ENCODE data around the gene TMEM258.

TMEM258 gene

DNA sequence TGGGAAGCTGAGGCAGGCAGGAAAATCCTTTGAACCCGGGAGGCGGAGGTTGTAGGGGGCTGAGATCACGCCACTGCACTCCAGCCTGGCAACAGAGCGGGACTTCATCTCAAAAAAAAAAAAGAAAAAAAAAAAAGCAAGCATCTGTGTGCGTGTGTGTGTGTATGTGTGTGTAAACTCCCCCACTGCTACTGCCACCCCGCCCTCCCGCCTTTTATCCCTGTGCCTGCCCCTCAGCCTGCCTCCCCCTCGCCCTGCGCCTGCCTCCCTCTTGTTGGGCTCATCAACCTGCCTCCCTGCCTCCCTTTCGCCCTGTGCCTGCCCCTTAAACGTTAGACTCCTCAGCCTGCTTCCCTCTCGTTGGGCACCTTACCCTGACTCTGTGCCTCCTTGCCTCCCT lies 18.0 kb downstream of the TMEM258 start:
- no peak for DNase-seq

DNA sequence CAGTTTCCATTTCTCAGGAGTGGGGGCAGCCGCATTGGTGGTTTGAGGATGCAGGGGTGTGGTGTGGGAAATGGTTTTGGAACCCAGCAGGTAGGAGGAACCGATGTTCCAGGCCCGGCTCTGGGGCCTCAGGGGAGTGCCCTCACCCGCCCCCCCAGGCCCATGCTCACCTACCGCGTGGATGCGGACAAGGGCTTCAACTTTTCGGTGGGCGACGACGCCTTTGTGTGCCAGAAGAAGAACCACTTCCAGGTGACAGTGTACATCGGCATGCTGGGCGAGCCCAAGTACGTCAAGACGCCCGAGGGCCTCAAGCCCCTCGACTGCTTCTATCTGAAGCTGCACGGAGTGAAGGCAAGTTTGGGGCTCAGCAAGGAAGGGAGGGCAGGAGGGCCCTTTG lies 18.6 kb downstream of the TMEM258 start:
- DNase-seq = no peak

DNA sequence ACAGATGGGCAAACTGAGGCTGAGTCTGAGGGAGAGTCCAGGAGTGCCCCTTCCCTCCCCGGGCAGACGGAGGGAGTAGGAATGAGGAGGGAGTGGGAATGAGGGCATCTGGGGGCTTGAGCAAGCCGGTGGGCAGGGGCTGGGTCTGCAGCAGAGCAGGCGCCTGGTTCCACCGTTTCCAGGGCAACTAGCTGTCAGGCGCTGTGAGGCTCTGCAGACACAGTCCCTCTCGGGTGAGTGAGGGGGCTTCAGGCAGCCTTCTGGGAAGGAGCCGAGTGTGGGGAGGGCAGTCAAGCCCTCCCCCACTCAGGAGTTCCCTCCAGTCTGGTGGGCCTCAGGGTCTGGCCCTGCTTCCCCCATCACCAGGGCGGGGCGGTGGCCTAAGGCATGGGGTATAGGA lies 19.0 kb downstream of the TMEM258 start:
- DNase-seq = no peak

DNA sequence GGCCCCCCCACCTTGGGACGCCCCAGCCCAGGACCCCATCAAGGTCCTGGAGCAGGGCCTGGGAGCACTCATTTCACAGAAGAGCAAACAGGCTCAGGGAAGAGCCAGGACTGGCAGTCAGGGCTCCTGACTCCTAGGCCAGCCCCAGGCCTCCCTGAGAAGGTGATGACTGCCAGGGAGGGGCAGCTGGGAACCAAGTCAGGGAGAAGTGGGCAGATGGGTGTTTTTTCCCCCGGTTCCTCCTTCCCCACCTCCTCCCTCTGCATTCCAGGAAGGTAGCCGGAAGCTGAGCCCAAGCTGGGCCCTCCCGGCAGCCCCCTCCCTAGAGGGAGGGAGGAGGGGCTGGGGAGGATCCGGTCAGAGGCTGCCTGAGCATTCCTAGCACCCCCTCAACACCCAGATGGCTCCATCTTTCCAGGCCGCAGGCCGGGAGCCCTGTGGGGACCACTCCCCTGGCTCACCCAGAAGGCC lies 20.4 kb downstream of the TMEM258 start:
- DNase-seq = no peak

DNA sequence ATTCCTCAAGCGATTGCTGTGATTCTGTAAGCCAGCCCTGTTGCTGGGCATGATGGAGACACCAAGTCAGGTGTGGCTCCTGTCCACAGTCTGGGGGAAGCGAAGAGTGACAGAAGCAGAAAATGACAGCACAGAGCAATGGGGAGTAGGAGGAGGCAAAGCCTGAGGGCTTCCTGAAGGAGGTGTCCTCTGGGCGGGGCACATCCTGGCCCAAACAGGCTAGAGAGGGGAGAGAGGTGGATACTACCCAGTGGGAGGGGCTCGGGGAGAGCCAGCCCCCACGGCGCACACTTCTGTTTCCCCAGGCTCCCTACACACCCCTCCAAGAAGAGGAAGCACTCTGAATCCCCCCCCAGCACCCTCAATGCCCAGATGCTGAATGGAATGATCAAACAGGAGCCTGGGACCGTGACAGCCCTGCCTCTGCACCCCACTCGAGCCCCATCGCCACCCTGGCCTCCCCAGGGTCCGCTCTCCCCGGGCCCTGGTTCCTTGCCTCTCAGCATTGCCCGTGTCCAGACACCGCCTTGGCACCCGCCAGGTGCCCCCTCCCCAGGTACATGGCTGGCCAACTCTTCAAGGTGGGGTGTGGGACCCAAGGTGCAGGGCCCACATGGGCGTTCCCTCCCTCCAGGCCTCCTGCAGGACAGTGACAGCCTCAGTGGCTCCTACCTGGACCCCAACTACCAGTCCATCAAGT lies 21.1 kb downstream of the TMEM258 start:
- DNase-seq = no peak

DNA sequence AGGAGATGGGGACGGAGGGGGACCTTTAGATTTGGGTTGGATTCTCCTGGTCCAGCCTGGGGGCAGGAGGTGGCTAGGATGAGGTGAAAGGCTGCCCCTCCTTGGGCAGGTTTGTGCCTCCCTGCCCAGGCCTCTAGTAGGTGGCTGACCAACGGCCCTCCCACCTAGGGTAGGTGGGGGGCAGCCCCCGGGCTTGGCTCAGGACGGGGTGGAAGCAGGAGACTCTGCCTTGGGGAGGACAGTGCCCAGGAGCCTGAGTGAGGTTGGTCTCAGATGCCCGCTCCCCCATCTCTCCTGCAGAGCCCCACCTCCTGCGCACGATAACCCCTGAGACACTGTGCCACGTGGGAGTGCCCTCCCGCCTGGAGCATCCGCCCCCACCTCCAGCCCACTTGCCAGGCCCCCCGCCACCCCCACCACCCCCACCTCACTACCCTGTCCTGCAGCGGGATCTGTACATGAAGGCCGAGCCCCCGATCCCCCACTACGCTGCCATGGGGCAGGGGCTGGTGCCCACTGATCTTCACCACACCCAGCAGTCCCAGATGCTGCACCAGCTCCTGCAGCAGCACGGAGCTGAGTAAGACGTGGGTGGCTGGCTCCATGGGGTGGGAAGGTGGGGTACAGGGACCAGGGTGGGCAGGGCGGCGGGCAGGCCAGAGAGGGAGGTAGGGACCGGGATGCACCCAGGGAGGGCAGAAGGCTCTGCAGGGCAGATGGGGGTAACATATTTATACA lies 22.3 kb downstream of the TMEM258 start:
- DNase-seq = no peak

DNA sequence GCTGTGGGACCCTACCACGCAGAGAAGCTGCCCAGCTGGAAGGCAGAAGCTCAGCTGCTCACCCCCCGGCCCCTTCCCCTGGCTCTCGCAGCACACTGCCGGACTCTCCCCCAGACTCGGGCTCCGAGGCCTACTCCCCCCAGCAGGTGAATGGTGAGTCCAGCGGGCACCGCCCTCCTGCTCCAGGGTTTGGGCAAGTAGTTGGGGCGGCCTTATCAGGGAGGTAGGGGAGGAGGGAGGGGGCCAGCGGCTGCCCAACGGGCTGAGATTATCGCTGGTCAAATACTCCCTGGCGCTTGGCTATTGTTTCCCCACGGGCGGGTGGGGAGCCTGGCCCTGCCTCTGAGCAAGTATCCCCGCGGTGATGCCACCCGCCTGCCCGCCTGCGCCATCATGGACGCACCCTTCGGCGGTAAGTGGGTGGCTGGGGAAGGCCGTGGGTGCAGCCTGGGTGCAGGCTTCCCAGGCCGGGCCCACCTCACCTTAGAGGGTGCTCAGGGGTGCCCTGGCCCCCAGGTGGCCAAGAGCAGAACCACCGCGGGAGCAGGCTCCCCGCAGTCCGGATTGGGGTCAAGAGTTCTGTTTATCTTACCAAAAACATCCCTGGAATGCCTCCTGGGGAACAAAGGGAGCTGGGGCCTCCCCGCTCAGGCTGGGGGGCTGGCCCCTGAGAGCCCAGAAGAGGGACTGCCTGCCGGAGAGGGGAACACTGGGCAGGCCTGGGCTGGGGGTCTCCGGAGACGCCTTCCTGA lies 23.1 kb downstream of the TMEM258 start:
- DNase-seq = no peak

DNA sequence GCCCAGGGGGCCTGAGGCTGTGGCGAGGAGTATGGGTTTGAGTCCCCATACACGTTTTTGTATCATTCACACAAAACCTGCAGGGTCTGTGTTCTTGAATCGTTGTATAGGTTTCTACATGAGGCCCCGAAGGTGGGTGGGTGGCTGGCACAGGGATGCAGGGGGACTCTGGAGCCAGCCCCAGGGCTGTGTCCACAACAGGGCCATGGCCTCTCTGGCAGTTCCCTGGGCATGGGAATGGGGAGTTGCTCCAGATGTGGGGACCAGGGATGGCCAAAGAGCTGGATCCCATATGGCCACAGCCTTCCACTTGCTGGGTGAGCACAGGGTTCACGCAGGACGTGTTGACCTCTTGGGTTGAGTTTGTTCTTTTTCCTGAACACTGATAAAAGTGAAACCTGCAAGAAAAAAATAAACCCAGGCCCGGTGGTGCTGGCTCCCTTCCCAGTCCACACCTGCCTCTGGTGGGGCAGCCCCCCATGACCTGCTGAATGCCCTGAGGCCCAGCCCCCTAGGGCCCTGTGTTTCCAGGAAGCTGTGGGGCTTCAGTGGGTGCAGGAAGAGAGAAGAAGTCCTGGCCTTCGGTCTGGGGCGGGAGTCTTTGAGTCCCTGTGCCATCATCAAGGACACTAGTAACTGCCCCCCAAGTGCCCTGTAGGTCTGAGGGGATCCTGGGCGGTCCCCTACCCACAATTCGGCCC lies 23.9 kb downstream of the TMEM258 start:
- no peak for DNase-seq

DNA sequence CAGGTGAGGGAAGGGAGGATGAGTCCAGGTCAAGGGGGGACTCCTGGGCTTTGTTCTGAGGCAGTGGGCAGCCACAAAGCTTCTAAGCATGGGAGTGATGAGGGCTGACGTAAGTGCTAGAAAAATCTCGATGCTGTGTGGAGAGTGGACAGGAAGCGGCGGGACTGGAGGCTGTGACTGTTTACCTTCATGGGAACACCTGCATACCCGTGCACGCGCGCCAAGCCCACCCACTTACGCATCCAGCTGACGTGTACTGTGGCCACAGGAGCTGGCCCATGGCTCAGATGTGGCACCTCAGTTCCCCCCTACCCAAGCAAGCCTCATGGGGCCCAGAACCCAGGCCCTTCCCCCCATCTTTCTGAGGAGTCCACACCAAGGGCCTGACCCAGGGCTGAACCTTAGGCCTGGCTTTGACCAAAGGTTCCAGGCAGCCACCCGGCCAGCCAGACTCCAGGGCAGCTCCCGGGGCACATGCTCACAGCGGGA lies 26.0 kb downstream of the TMEM258 start:
- DNase-seq = no peak

DNA sequence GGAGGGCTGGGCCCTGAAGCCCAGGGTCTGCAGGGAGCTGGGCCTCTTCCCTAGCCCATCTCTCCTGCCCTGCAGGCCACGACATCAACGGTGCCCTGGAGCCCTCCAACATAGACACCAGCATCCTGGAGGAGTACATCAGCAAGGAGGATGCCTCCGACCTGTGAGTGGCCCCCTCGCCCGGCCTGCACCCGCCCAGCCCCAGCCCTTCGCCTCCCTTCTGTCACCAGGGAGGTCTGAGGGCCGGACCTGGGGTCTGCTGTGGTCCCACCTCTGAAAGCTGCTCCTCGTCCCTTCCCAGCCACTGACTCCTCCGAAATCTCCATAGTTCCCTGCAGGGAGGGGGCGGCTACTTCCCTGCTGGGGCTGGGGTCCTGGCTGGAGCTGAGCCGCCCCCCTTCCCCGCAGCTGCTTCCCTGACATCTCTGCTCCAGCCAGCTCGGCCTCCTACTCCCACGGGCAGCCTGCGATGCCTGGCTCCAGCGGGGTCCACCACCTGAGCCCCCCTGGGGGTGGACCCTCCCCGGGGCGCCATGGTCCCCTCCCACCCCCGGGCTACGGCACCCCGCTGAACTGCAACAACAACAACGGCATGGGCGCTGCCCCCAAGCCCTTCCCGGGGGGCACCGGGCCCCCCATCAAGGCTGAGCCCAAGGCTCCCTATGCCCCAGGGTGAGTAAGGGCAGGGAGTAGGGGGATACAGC lies 26.7 kb downstream of the TMEM258 start:
- no peak for DNase-seq

DNA sequence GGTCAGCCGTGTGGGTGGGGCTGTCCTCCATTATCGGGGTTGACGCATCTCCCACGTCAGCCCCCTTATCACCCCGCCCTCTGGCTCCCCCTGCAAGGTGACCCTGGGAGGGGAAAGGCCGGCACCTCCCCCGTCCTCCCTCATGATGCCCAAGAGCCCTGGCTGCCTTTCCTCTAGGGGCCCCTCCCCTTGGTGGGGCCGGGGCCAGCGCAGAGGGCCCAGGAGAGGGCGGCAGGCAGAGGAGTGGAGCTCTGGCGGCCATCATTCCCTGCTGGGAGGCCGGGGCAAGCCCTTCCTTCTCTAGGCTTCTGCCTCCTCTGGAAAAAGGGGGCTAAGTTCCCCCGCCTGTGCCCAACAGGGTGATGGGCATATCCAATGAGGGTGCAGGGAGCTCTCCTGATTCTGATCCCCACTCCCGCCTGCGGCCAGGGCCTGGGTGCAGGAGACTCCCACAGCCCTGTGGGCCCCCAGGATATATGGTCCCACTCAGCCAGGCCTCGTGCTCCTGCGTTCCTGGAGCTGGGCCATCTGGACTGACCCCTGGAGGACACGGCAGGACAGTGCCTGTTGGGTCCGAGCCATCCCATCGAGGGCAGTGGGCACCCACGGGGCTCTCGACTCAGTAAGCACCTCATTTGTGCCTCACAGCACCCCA lies 27.7 kb downstream of the TMEM258 start:
- DNase-seq = no peak

DNA sequence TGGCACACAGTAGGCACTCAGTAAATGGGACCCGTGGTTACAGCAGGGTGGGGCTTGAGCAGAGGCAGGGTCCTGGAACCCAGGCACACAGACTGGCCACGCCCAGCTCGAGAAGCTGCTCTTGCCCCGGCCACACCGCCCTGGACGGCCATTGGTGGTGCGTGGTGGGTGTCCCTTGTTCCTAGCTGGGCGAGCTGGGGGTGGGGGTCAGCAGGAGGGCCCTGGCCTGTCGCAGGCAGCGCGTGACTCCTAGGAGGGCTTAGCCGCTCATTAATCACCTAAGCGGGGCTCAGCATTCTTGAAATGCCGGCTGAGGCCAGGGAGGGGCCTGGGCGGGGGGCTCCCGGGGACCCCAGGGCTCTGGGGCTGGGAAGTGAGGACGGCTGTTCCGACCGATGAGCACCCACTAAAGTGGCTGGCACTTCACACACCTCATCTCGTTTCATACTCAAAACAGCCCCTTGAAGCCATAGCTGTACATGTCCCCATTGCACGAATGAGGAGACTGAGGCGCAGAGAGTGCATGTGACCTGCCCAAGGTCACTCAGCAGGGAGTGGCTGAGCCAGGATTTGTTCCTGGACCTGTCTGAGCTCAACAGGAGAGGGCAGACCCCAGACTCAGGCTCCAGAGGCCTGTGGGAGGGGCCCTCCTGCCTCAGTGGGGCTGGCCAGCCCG lies 28.3 kb downstream of the TMEM258 start:
- DNase-seq = no peak

DNA sequence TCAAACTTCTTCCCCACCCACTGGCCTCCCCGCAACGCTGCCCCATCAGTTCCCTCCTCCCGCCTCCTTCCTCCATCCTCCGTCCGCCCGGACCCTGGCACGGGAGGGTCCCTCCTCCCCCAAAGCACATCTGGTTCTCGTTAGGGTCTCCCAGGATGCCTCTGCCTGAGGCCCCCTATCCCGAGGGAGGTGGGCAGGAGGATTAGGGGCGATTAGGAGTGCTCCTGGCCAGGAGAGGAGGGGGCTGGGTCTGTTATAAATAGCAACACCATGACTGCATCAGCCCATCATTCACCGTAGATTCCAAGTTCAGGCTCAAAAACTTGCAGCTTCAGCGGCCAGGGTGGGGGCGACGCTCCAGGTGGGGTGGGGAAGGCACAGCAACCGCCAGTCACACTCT lies 29.6 kb downstream of the TMEM258 start:
- no peak for DNase-seq

DNA sequence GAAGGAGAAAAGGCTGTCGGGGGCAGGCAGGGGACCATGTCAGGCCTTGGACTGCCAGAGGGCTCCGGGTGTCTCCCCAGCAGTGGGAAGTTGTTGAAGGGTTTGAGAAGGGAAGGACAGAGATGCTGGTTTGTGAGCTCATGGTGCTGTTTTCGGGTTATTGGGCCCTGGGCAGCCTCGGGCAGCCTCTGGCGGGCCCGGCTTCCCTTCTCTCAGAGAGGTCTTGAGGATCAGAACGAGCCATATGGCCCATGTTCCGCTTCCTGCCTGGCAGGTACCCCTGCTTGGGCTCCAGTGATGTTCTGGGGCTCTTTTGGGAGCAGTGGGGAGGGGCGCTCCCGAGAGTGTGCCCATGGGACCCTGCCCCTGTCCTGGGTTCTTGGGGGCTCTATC lies 30.2 kb downstream of the TMEM258 start:
- no peak for DNase-seq

DNA sequence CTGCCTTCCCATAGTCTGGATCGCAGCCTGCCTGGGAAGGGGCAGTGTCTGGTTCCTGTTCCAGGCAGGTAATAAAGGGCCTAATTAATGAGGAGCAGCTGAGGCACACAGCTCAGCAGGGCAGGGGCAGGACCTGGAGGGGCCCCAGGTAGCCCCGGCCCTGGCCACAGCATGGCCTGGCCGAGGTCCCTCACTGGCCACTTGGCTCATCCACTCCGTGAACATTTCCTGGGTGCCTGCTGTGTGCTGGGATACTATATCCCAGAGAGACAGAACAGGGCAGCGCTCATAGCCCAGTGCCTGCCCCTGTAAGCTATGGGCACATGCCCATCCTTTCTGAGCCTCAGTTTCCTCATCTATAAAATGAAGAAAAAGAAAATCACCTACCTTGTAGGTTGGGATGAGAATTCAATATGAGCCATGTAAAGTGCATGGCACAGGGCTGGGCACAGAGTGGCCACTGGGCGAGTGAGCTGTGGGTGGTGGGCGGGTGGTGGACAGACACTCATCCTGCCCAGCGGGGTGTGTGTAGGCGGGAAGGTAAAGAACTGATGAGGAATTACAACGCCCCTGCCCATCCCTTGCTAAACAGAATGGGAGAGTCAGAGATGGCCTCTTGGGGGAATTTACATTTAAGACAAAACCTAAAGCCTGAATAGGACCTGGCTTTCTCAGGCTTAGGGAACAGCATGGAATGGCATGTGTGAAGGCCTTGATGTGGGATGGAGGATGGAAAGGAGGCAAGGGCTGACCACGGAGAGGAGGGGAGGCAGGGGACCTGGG lies 30.8 kb downstream of the TMEM258 start:
- no peak for DNase-seq

DNA sequence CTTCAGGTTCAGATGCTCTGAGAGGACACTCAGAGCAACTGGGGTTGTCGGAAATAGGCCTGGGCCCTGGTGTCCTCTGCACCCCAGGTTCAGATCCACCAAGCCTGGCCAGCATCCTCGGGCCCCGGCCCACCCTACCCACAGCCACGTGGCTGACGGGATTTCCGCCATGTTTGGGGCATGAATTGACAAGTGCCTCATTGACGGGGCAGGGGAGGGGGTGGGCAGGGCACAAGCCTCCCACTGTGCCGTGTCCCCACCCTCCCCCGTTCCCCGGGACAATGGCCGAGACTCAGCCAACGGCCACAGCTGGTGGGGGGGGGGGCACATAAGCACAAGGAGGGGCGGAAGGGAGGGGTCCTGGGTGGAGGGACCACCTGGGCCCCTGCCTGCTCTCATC lies 31.5 kb downstream of the TMEM258 start:
- no peak for DNase-seq

DNA sequence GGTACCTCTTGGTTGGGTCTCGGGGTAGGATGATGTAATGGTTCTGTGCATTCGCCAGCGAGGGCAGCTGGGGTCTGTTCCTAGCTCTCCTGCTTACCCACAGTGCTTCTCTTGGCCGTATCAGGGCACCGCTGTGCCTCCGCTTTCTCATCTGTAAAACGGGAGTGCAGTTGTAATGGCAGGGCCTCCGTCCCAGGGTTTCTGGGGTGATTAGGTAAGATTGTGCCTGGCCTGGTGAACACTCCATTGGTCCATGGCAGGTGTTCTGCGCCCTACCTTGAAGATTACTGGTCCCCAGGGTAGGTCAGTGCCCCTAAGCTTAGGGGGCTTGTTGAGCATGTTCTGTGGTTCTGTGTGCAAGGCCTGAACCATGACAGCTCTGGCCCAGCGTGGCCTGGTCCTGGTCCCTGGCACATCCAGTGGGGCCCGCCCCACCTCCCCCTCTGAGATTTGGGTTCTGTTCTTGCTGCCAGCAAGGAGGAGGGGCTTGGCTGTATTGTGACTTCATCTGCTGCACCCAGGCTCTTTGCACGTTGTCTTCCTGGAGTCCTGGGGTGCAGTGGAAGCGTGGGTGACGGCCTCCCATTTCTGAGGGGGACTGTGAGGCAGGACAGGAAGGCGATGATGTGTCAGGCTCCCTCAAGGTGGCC lies 35.1 kb downstream of the TMEM258 start:
- no peak for DNase-seq

DNA sequence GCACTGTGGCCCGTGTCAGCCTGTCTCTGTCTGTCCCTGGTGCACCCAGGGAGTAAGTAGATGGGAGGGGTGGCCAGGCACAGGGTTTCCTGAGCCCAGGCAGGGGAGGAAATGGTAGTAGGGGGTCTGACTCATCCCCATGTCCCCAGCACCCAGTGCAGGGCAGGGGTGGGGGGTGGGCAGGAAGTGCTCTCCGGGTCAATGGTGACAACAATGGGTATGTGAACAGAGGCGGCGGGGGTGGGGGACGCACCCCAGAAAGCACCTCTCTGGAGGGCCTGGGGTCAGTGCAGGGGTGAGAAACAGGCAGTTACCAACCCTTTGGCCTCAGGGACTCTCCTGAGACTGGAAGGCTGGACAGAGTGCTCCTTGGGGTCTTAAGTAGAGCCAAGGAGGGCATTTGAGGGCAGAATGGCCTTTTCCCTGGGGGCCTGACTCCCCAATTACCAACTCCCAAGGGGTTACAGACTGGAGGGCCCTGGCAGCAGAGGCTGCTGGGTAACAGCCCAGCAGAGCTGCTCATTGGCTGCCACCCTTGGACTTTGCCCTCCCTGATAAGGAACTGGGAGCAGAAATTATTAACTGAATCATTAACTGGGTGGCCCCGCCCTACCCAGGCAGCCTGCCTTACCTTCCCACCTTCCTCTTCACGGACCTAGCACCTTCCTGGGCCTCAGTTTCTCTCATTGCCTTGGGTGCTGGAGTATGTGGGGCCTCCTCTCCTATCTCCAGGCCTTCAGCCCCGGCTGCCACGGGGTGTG lies 35.8 kb downstream of the TMEM258 start:
- no peak for DNase-seq

DNA sequence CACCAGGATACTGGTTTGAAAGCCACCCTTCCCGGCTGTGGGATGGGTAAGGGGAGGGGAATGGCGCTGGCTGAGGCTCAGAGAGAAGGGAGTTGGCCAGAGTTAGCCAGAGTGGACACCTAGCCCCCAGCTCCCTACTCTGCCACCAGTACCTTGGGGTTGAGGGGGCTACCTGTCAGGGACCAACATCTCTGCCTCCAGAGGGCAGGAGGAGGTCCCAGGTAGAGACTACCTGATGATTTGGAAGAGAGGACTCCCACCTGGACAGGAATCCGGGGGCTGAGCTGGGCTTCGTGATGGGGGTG lies 36.3 kb downstream of the TMEM258 start:
- DNase-seq = no peak

All from NCI-H510A treated with DMSO at 0.1 percent for 48 hours (cell line).